GM18868 (cell line): ENCODE results near the gene CAPN11.

Experiments
- ATAC-seq: cut with Tn5 transposase; IDR thresholded peaks from one replicate; pipeline ENCODE4 v1.9.1; 2021; ENCODE audit warnings: mild to moderate bottlenecking, moderate library complexity; ENCODE audit not compliant: unreplicated experiment

Gene CAPN11

GRCh38 chr6:44152533-44152932 is 6.1 kb upstream of the CAPN11 start:
- ATAC-seq: no peak

GRCh38 chr6:44154067-44154466 is 4.6 kb upstream of the CAPN11 start:
- no peak for ATAC-seq

GRCh38 chr6:44156494-44157151 is 2.0 kb upstream of the CAPN11 start:
- ATAC-seq: no peak

- ATAC-seq: no peak
These were observed 1.5 kb upstream of the CAPN11 start for GRCh38 chr6:44157152-44157521.

GRCh38 chr6:44161997-44162338 is 3.3 kb downstream of the CAPN11 start:
- ATAC-seq: no peak

- no peak for ATAC-seq
These were observed 4.4 kb downstream of the CAPN11 start for GRCh38 chr6:44162876-44163625.

GRCh38 chr6:44166116-44166515 is 7.5 kb downstream of the CAPN11 start:
- no peak for ATAC-seq

- no peak for ATAC-seq
These were observed 8.1 kb downstream of the CAPN11 start for GRCh38 chr6:44166591-44167184.

- no peak for ATAC-seq
These were observed 8.9 kb downstream of the CAPN11 start for GRCh38 chr6:44167567-44167966.

GRCh38 chr6:44169154-44169553 is 10.5 kb downstream of the CAPN11 start:
- no peak for ATAC-seq

- ATAC-seq: no peak
These were observed 11.4 kb downstream of the CAPN11 start for GRCh38 chr6:44169886-44170570.

- no peak for ATAC-seq
These were observed 13.4 kb downstream of the CAPN11 start for GRCh38 chr6:44171899-44172546.

GRCh38 chr6:44172731-44173500 is 14.3 kb downstream of the CAPN11 start:
- peak; percentile 59 for ATAC-seq

- no peak for ATAC-seq
These were observed 17.6 kb downstream of the CAPN11 start for GRCh38 chr6:44176130-44176761.

GRCh38 chr6:44176762-44177509 is 18.3 kb downstream of the CAPN11 start:
- ATAC-seq: peak; percentile 85

- no peak for ATAC-seq
These were observed 19.2 kb downstream of the CAPN11 start for GRCh38 chr6:44177691-44178423.

- no peak for ATAC-seq
These were observed 19.9 kb downstream of the CAPN11 start for GRCh38 chr6:44178424-44179071.

GRCh38 chr6:44179072-44179536 is 20.5 kb downstream of the CAPN11 start:
- ATAC-seq: no peak
